Measurements from ENCODE around the gene ABCF2.

Gene ABCF2

DNA sequence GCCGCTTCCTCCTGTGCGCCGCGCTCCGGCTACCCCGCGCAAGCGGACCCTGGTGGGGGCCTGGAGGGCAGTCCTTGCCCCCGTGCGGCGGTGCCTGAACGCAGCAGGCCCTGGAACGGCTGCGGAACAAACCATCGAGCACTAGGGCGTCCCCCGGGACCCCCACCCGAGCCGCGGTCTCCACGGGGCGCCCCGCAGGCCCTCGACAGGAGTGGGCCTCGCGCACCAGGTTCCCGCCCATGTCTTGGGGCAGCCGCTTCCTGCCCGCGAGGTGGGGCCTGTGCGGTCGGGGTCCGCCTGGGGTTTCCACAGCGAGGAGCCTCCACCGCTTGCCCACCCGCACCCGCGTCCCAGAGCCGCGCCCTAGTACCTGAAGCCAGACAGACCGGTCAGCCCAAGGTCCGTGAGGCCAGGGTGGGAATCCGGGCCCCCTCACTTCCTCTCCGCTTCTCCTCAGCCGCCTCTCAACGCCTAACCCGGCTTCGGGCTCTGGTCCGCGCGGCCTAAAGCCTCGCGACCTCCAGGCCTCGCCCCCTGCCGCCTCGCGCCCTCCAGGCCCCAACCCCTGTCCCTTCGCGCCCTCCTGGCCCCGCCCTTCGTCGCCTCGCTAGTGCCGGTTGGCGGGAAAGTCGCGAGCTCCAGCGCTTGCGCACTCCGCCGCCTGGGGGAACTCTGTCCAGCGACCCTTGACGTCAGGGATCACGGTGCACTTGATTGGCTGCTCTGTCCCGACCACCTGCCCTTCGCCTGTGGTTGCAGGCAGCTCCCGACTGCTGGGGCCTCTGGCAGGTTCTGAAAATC lies 52.6 kb downstream of the ABCF2 start:
- DNase-seq (ENCODE audit: low read depth in 2 of 2), result peak in 1 of 2 donors; percentile 21

DNA sequence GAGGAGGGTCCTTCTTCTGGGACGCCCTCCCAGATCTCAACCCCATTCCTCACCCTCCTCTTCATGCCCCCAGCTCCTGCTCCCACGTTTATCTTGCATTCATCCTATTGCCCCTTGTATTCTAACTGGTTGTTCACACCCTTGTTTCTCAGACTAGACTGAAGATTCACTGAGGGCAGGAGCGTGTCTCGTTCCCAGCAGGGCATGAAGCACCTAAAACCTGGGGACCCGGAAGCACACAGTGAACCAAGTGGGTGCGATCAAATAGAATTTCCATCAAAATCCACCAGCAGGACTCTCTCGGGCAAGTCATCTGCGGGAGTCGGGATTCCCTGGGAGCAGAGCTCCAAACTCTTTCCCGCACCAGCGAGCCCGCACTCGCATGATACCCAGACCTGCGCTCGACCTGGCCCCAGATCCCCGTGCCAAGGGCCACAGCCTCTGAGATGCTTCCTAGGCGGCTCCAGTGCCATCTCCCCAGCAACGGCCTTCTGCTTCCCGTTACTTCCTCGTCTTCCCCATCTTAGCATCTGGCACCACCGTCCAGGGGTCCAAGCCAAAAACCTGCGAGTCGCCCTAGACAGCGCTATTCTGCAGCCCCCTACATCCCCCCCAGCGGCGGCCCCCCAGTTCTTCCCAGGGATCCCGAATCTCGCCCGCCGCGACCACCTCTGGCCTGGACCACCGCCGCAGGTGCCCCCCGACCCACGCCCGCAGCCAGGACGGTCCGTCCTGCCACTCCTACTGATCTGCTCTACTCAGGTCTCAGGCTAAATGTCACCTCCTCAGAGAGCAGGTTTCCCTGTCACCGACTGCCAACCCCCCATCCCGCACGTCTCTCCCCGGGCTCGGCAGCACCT lies 53.4 kb downstream of the ABCF2 start:
- no peak for DNase-seq (ENCODE audit: low read depth in 2 of 2)

DNA sequence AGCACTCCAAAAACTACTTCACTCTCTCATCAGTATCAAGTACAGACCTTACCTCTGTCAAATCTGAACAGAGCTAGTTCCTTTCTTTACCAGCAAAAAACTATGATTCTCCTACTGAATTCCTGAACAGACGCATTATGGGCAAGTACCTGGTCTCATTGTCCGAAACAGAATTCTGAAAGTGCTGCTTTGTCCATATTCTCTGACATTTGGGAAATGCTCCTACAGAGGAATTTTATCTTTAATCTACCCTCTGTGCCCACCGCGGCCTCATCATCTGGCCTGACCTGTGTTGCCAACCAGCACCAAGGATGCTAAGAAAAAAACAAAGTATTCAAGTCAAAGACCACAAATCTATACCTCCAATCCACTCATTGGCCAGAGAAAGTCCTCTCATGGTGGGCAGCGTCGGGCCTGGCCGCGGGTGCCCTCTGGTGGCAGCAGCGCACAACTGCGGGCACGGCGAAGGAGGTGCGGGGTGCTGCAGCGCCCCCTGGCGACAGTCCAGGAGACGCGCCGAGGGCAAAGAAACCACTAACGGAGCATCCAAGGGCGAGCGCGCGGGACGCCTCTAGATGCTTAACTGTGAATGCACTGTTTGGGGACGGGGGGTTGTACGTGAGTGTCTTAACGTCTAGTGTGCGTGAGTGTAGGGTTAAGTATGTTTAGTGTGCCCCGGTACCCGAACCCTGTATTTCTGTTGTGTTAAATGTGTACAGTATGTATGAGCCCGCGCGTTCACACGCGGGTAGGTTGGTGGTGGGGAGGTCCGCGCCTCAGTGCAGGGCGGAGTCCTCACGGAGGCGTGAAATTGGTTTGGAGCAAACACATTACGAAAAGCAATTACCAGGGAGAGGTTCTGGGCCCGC lies 54.5 kb downstream of the ABCF2 start:
- peak; percentile 60 to 64 for DNase-seq (ENCODE audit: low read depth in 2 of 2)

DNA sequence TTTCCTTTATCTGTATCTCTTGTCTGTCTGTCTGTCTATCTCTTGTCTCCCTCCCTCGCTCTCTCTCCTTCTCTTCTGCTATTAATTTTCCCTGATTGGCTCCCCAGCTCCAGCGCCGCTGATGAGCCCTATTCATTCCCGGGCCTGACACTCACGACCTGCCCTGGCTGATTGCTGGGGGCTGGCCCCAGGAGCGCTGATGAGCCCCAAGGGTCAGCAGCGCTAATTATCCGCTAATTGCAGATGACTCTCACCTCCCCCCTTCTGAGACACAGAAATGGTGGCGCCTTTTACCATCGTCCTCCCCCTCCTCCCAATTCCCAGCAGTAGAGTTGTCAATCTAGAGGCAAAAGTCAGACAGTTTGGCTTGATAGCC lies 58.2 kb downstream of the ABCF2 start:
- DNase-seq (ENCODE audit: low read depth in 2 of 2), result no peak

DNA sequence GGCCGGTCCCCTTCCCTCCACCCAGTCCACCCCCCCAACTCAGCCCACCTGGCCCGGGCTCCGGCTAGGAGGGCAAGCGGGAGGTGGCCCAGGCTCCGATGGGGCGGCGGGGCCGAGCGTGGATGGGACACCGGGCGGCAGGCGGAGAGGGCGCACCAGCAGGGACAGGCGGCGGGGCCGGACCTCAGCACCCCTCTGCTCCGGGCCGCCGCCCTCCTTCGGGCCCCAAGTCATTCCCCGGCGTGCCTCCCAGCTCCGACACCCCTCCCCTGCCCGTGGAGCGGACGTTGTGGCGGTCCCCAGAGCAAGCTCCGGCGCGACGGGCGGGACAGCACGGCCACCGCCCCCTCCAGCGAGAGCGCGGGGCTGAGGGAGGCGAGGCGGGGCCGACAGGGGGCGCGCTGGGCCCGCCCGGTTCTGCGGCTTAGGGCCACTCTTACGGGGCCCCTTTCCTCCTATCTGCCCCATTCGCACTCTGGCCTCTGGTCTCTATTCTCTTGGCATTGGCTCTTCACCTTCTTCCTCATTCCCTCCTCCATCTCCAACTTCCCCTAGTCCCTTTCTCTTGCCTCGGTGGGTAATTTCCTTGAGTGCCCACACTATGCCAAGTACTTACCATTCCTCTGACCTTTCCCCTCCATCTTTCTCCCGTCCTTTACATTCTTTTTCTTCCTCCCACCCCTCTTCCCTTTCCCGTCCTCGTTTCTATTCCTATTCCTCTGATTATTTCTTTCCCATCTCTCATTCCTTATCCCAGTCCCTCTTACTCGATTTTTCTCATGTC lies 58.8 kb downstream of the ABCF2 start:
- DNase-seq (ENCODE audit: low read depth in 2 of 2), result peak; percentile 40 to 56

DNA sequence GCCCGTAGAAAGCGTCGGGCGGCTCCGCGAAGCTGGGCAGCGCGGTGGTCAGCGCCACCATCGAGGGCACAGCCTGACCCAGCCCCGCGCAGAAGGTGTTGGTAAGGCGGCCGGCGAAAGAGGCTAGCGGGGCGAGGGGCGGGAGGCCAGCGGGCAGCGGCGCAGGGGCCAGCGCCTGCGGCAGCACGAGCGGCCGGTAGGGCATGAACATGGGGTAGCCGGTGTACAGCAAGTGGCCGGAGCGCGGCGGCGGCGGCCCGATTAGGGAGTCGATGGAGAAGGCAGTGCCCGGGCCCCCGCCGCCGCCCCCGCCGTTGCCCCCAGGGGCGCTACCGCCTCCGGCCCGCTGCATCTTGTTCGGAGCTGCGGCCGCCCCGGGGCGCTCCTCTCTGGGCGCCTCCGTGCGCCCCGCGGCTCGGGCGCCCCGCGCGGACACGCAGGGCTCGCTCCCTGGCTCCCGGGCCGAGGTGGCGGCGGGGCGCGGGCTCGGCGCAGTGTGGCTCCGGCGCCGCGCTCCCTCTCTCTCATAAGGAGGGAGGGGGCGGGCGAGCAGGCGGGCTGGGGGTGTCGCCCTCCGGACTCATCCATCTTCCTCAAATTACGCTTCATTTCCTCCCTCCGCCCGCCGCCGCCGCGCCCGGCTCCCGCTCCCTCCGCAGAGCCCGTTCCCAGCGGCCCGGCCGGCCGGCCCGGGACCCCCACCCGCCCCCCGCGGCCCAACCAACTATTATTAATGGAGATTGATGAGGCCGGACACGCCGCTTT lies 59.6 kb downstream of the ABCF2 start, which contains the start of gene GBX1:
Gene GBX1 (minus strand): TSS at position 498 of the 765 bp plus-strand sequence. CDS start 146 bp downstream, at position 352.
- no peak for DNase-seq (ENCODE audit: low read depth in 2 of 2)

DNA sequence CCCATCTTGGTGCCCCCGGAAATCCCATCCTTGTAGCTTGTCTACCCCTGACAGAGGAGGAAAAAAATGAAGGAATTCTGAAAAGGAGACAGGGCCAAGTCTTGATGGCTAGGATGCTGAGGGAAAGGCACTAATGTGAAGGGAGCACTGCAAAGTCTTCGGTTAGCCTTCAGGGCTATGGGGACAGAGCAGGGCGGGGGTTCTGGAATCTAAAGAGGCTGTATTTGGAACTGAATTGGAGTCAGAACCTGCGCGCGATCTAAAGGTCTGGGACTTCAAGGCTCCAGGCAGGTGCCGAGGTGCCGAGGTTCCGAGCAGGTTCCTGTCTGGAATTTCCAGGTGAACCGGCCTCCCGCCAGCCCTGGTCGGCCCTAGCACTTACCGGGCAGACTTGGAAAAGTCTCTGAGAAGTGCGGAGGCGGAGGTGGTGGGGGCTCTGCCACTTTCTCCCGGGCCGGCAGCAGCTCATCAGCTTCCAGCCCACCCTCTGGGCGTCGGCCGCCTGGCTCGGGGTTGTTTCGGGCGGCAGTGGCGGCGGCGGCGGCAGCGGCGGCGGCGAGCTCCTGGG lies 60.3 kb downstream of the ABCF2 start:
- no peak for DNase-seq (ENCODE audit: low read depth in 2 of 2)

Data from stimulated activated CD8-positive, alpha-beta memory T cell treated with anti-CD3 and anti-CD28 coated beads, Interleukin-15, amount 100 ng/mL, for 48 hours (primary cell).